GM23248 (cell line): ENCODE results near the gene MRM2.

Experiments used
- EZH2 ChIP-seq: fragments of 200-600 bp; sonication (generic); IDR thresholded peaks from 2 replicates; pipeline ENCODE4 v1.6.1; 2018; ENCODE audit warnings: antibody characterized with exemption, mild to moderate bottlenecking; ENCODE audit not compliant: insufficient read depth, poor library complexity, severe bottlenecking
- EZH2phosphoT487 ChIP-seq: fragments of 200-600 bp; sonication (generic); IDR thresholded peaks from 2 replicates; pipeline ENCODE4 v1.6.1; 2018; ENCODE audit warnings: antibody characterized with exemption, moderate library complexity, mild to moderate bottlenecking, low read depth; ENCODE audit not compliant: insufficient read depth

GRCh38 chr7:2195400-2196246 lies 46.4 kb downstream of the MRM2 start:
- TF ChIP-seq EZH2, result no peak
- no peak for TF ChIP-seq EZH2phosphoT487
